ENCODE results near the gene NRIP1.
"Not testable (repeated sequence)": the region's sequence is repeated elsewhere in the genome, so short reads cannot be mapped to it uniquely, and the experiment has no call there.

The NRIP1 gene

GRCh38 chr21:14968821-14969220, 96.0 kb downstream of the NRIP1 start:
- no peak for DNase-seq

DNA sequence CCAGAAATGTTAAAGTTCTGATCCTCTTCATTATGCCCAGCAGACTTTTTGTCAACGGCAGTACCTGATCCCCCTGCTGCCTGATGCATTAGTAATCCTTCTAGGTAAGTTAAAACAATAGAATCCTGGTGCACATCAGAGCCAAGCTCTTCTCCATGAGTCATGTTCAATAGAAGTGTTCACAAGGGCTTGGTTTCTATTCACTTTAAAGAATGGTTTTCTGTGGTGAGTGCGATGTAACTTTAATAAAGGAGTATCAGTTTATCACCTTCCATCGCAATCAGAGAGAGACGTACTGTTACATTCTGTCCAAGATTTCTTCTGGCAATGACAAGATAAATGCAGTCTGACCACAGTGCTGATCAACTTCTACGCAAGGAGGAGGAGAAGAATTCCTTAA, 96.8 kb downstream of the NRIP1 start:
- no peak for DNase-seq

DNA sequence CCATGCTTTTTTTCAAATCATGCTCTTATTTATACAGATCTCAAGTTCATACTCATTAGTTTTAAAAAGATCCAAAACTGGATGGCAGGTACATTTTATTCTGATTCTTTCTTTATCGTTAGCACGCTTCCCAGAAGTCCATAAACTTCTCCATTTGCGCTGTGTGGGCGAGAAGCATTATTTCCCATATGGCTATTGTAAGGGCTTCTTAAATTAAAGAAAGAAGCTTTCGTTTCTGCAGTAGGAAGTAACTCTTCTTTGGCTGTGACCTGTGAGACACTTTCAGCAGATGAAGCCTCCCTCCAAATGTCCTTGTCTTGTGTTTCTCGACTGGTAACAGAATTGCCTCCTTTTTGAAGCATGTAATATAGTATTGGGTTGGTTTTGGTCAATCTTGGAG, 100.2 kb downstream of the NRIP1 start:
- no peak for DNase-seq

GRCh38 chr21:14962217-14962616, 102.6 kb downstream of the NRIP1 start:
- DNase-seq, result no peak

GRCh38 chr21:14961502-14961901, 103.3 kb downstream of the NRIP1 start:
- no peak for DNase-seq

DNA sequence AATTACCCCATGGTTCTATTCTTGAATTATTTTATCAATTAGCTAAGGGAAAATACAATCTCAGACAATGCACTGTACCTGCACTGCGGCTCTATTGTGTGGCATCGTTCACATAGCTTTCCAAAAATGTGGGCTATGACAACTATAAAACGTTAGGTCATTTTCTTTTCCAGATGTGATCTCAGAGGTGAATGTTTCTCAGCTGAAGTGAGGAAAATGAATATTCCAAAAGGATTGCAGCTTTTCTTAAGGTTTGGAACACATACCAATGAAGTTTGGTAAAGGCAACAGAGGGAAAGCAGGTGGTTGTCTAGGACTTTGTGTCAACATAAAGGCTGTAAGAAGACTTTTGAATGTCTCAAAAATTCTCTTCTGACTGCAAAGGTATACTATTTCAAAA, 105.5 kb downstream of the NRIP1 start:
- no peak for DNase-seq

GRCh38 chr21:14957836-14958235, 107.0 kb downstream of the NRIP1 start:
- no peak for DNase-seq

DNA sequence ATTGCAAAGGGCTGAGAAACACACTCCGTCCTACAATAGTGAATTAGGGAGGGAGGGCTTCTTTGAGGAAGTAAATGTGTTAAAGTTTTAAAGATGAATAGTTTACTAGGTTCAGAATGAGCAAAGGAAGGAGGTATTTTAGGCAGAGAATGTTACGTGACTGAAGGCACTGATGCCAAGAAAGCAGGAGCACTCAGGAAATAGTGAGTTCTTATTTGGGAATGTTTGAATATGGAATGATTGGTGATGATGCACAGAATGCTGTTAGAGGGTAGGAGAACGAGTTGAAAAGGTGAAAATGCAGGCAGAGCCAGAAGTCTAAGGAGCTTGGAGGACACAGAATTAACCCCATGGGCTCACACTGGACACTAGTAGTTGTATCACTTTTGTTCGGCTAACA, 108.0 kb downstream of the NRIP1 start:
- DNase-seq, result no peak

DNA sequence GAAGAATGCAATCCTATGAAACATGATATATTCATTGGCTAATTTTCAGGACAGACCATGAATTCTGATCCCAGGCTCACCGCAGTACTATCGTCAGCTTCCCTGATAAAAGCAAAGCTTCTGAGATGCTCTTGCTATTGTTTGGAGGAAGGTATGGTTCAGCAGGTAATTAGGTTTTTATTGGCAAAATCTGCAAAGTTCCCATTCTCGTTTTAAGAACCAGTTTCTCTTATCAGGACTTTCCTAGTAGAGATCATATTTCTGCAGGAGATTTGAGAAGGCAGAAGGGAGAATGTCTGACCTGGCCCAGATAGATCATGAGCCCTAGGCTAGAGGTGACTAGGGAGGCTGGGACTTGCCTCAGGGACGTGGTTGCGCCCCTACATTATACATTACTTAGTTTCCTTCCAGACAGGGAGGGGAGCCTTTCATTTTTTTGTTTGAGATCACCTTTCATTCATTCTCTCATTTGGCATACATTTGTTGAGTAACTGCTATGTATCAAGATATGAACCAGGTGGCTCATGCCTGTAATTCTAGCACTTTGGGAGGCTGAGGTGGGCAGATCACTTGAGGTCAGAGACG, 108.8 kb downstream of the NRIP1 start:
- no peak for DNase-seq

- no peak for DNase-seq
Observed at GRCh38 chr21:14952916-14953315, 111.9 kb downstream of the NRIP1 start.

- DNase-seq, result no peak
Observed at GRCh38 chr21:14949603-14950002, 115.2 kb downstream of the NRIP1 start.

DNA sequence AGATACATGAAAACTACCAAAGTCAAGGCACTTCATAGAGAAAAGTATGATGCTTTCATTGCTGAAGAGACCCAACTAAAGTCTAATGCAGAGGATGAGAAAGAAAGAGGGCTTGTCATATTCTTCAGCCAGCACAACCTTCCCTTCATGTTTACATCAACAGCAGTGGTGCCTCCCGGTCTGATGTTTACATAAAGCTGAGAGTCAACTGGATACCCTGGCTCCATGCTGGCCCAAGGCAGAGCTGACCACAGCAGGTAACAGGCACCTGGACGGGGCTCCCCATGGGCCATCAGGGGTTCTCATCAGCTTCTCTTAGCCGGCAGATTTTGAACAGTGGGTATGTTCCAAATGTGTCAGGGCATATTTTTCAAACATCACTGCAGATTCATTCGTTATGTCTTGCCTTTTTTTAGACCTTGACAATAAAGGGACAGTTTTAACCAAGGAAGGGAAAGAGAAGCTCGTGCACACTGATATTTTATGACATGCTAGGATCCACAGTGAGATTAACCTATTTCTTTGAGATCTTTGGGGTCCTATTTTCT, 117.1 kb downstream of the NRIP1 start:
- no peak for DNase-seq

DNA sequence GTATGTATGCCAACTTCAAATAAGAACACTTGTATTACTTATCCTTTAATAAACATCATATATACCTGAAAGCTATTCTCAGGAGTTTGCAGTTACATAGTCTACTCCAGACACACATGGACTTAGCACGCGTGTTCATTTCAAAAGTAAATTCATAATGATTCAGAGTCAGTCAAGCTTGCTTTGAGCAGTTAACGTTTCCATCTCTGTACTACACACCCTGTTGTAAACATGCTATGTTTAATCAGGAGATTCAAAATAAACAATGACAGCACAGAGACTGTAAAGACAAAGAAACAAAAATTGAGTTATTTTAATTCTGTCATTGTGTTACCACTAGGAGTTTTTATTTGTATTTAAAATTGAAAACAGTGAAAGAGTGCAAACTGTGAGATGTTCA, 119.6 kb downstream of the NRIP1 start:
- DNase-seq, result no peak

GRCh38 chr21:14943616-14944015, 121.2 kb downstream of the NRIP1 start:
- no peak for DNase-seq

DNA sequence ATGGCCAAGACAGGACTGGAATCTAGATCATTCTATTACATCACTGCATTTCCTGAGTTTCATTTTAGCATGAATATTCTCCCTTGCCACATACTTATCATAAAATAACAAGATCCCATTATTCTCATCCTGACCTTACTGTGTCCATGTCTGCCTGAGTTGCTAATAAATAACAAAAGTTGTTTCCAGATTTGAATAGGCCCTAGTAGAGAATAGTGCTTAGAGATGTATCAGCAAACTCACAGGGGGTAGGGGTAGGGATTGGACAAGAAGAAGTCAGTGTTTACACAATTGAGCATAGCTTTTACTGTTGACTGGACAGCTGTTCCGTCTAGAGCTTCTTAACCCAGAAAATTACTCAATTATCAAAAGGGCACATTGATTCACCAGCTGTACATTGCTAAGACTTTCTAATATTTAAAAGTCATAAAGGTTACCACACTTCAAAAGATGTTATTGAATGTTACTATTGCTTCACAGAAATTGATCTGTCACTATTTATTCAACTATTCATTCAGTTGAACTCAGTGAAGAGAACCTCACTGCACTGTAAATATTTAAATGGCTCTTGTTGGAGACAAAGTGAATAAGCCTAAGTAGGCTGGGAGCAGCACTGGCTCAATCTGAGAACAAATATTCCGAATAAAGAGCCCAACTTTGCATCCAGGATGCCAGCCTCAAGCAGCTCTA, 121.9 kb downstream of the NRIP1 start:
- DNase-seq, result no peak

DNA sequence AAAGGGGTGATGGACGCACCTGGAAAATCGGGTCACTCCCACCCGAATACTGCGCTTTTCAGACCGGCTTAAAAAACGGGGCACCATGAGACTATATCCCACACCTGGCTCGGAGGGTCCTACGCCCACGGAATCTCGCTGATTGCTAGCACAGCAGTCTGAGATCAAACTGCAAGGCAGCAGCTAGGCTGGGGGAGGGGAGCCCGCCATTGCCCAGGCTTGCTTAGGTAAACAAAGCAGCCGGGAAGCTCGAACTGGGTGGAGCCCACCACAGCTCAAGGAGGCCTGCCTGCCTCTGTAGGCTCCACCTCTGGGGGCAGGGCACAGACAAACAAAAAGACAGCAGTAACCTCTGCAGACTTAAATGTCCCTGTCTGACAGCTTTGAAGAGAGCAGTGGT, 137.5 kb downstream of the NRIP1 start:
- not testable (repeated sequence) for DNase-seq

GRCh38 chr21:14926186-14926585, 138.6 kb downstream of the NRIP1 start:
- no peak for DNase-seq

- no peak for DNase-seq
Observed at GRCh38 chr21:14923468-14923867, 141.3 kb downstream of the NRIP1 start.

GRCh38 chr21:14922980-14923379, 141.8 kb downstream of the NRIP1 start:
- no peak for DNase-seq

GRCh38 chr21:14918527-14918926, 146.3 kb downstream of the NRIP1 start:
- no peak for DNase-seq

- no peak for DNase-seq
Observed at GRCh38 chr21:14917762-14918161, 147.0 kb downstream of the NRIP1 start.

GRCh38 chr21:14916676-14917141, 148.1 kb downstream of the NRIP1 start:
- DNase-seq, result no peak

DNA sequence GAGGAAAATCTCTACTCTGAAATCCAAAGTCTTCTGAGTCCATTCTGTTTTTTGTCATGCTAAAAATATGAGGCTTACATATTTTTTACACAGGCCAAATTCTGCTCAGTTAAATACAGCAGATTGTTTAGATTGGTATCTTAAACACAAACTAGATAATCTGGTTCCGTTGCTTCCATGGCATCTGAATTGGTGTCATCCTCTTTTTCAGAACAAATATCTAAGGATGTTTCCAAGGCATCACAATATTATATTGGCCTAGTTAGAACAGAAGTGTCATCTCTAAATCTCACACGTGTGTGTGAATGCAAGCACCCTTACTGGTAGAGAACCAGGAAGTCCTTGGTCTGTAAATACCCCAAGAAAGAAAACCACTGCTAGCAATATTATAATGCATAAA, 151.2 kb downstream of the NRIP1 start:
- no peak for DNase-seq

DNA sequence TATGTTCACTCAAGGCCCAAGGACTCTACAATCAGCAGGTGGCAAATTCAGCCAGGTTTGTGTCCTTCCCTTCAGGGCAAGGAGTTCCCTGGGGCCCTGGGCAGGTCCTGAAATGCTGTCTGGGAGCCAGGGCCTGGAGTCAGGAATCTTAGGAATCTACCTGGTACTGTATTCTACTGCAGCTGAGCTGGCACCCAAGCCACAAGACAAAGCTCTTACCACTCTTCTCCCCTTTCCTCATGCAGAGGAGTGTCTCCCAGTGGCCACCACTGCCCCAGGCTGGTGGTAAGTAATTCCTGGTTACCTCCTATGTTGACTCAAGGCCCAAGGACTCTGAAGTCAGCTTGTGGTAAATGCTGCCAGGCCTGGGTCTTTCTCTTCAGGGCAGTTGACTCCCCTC, 153.4 kb downstream of the NRIP1 start:
- DNase-seq, result no peak

All from NCI-H446 treated with DMSO at 0.1 percent for 48 hours (cell line).